KBM-7 (cell line): Measurements from ENCODE around the gene PARD6B.
"Not testable (repeated sequence)": the region's sequence is repeated elsewhere in the genome, so short reads cannot be mapped to it uniquely, and the experiment has no call there.

ENCODE experiments used
- DNase-seq: peaks from one replicate; pipeline ENCODE4 v3.0.0-alpha.2; 2015
- in situ Hi-C: fragments of 300-500 bp; cut with MboI; formaldehyde crosslinking; loops from 2 replicates; pipeline ENCODE4 v1.14.3; 2020; ENCODE audit warnings: low sequenced_read_pairs, low pct_unique_long_range_greater_than_20kb, mixed read lengths

The PARD6B gene

GRCh38 chr20:50701041-50701963 lies 30.1 kb upstream of the PARD6B start:
- in situ Hi-C loops, result no loop called here
- DNase-seq, result no peak

DNA sequence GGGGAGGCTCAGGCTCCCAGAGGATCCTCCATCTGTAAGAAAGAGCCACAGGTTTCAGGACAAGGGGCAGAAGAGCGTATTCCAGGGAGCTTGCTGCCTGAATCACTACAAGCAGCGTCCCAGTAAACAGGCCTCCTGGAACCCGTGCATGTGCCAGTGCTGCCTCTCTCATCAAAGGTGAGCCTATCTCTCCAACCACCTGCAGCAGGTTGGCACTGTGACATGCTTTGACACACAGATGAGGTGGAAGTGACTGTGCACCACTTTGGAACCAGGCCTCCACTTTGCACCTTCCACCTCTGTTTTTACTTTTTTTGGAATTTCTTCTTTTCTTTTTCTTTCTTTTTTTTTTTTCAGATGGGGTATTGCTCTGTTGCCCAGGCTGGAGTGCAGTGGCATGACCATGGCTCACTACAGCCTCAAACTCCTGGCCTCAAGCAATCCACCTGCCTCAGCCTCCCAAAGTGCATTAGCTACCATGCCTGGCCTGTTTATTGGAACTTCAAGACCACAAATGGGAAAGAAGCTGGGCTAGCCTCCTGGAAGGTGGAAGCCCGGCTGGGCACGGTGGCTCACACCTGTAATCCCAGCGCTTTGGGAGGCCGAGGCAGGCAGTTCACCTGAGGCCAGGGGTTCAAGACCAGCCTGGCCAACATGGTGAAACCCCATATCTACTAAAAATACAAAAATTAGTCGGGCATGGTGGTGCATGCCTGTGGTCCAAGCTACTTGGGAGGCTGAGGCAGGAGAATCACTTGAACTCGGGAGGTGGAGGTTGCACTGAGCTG lies 27.5 kb upstream of the PARD6B start:
- DNase-seq, in situ Hi-C loops: not testable (repeated sequence)

GRCh38 chr20:50704514-50704913 lies 26.9 kb upstream of the PARD6B start:
- in situ Hi-C loops, result no loop called here

GRCh38 chr20:50704971-50705370 lies 26.4 kb upstream of the PARD6B start:
- DNase-seq, result no peak
- in situ Hi-C loops, result no loop called here

More at GRCh38 chr20:50704514-50704913, 26.9 kb upstream of the PARD6B start:
- DNase-seq, result no peak

GRCh38 chr20:50708845-50709635 lies 22.3 kb upstream of the PARD6B start:
- DNase-seq, result no peak
- in situ Hi-C loops, result no loop called here

GRCh38 chr20:50709636-50709973 lies 21.8 kb upstream of the PARD6B start:
- DNase-seq, result no peak
- in situ Hi-C loops, result no loop called here

DNA sequence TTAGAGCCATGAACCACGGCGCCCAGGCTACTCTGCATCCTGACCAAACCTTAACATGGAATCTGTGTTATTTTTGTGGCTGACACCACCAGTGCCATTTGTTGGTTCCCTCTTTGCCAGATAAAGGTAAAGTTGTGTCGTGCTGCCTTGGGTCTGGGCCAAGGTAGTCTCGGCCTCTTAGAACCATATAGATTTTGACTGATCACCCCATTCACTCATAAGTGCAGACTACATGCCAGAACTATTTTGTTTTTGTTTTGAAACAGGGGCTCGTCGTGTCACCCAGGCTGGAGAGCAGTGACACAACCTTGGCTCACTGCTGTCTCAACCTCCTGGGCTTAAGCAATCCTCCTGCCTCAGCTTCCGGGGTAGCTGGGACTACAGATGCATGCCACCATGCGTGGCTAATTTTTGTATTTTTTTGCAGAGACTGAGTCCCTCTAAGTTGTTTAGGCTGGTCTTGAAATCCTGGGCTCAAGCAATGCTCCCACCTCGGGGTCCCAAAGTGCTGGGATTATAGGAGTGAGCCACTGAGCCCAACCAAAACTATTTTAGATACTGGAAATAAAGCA lies 20.8 kb upstream of the PARD6B start:
- in situ Hi-C loops, result no loop called here
- no peak for DNase-seq

- in situ Hi-C loops, result no loop called here
- no peak for DNase-seq
Observed at GRCh38 chr20:50711113-50711825, 20.1 kb upstream of the PARD6B start.

GRCh38 chr20:50712771-50713656 lies 18.4 kb upstream of the PARD6B start:
- in situ Hi-C loops, result no loop called here
- no peak for DNase-seq

GRCh38 chr20:50713657-50714101 lies 17.7 kb upstream of the PARD6B start:
- peak; percentile 15 for DNase-seq
- in situ Hi-C loops, result no loop called here

DNA sequence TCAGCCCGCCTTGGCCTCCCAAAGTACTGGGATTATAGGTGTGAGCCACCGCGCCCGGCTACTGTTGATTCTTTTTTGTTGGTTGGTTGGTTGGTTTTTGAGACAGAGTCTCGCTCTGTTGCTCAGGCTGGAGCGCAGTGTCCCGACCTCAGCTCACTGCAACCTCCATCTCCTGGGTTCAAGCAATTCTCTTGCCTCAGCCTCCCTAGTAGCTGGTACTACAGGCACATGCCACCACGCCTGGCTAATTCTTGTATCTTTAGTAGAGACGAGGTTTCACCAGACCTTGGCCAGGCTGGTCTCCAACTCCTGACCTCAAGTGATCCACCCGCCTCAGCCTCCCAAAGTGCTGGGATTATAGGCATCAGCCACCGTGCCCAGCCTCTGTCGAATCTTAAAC lies 17.0 kb upstream of the PARD6B start:
- in situ Hi-C loops, DNase-seq: not testable (repeated sequence)

- in situ Hi-C loops, result no loop called here
- no peak for DNase-seq
Observed at GRCh38 chr20:50715694-50716093, 15.7 kb upstream of the PARD6B start.

GRCh38 chr20:50716518-50716917 lies 14.9 kb upstream of the PARD6B start:
- in situ Hi-C loops, result no loop called here
- no peak for DNase-seq

GRCh38 chr20:50717312-50717711 lies 14.1 kb upstream of the PARD6B start:
- in situ Hi-C loops, result no loop called here
- DNase-seq, result no peak

DNA sequence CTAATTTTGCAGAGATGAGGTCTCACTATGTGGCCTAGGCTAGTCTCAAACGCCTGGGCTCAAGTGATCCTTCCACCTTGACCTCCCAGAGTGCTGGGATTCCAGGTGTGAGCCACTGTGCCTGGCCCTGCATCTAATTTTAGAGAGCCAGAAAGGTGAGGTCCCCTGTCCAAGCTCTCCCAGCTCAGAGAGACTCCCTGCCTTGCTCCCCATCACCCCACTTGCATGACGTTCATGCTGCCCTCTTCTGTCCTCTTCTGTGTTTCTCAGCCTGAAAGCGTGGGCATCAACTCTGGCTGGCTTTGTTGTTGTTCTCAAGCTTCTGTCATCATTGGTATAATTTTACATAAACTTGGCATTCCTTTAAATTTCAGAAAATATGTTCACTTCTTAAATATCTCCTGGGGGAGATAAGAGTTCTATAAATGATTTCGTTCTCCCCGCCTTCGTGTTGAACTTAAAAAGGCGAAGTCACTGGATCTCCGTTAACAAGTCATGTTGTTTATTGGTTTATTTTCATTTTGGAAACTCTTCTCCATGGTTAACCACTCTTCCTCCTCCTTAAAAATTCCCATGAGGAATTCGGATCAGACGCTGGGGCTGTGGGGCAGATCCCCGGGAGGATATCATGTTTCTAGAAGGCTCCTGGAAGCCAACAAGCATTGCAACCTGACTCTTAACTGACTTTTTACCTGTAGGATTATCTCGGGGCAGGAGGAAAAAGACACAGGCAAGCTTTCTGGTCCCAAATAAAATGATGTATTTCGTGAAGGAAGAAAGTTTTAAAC lies 13.2 kb upstream of the PARD6B start:
- no peak for DNase-seq
- in situ Hi-C loops, result no loop called here

GRCh38 chr20:50719328-50719727 lies 12.1 kb upstream of the PARD6B start:
- in situ Hi-C loops, result no loop called here
- no peak for DNase-seq

DNA sequence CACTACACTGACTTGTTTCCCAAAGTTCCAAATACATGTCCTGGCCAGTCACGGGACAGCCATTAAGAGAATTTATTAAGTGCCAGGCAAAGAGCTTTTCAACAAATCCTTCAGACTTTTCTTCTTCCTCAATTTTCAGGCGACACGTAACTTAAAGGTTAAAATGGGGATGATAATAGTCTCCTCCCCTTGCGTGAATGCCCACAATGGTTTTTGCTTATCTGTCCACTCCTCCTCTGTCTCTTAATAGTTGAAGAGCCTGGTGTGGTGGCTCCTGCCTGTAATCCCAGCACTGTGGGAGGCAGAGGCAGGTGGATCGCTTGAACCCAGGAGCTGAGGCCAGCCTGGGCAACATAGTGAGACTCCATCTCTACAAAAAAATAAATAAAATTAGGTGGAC lies 11.4 kb upstream of the PARD6B start:
- DNase-seq, result no peak
- in situ Hi-C loops, result no loop called here
